H1 (cell line): ENCODE results near the gene PORCN. TPM values are rescaled to one million over a fixed set of nuclear protein-coding genes. Genes with fewer than 3 reads are reported as not detected.

ENCODE experiments used
- CTCF ChIA-PET: fragments of 300-600 bp; sonication (Branson Sonifier 250); formaldehyde crosslinking; loops from one replicate; lab custom pipeline; 2021; ENCODE audit not compliant: partially characterized antibody; lab: Charles Lee
- POLR2A ChIA-PET: fragments of 300-600 bp; sonication (Branson Sonifier 250); formaldehyde crosslinking; loops from one replicate; lab custom pipeline; 2021; ENCODE audit warnings: inconsistent platforms; ENCODE audit not compliant: partially characterized antibody; lab: Charles Lee
- DNase-seq, 2 experiments: peaks; one replicate each; pipeline versions ENCODE4 v3.0.0 to v3.0.0-alpha.2; 2010 to 2022; ENCODE audit warnings: low spot score in 2 of 2, low read depth in 1 of 2, mixed read lengths in 1 of 2
- FAIRE-seq: peaks from 2 replicates; lab custom pipeline; 2011; peaks lifted over from hg19 to GRCh38; lab: Jason Lieb, UNC
- H2AFZ ChIP-seq: 2 replicates; pipeline ENCODE4 v1.8.1; 2012; ENCODE audit warnings: low read length, inconsistent platforms
- H2AK5ac ChIP-seq: 2 replicates; pipeline ENCODE4 v1.6.1; 2013; ENCODE audit warnings: low read depth, low read length
- H2BK120ac ChIP-seq: replicated peaks from 2 replicates; pipeline ENCODE3; 2013; ENCODE audit warnings: low read depth, low read length, inconsistent platforms
- H2BK12ac ChIP-seq: 2 replicates; pipeline ENCODE4 v1.6.1; 2013; ENCODE audit warnings: low read depth, low read length
- H2BK15ac ChIP-seq: 2 replicates; pipeline ENCODE4 v1.6.1; 2013; ENCODE audit warnings: low read length
- H2BK20ac ChIP-seq: 2 replicates; pipeline ENCODE4 v1.6.1; 2013; ENCODE audit warnings: low read length
- H2BK5ac ChIP-seq: 2 replicates; pipeline ENCODE4 v1.6.1; 2013; ENCODE audit warnings: low read depth, low read length
- H3K14ac ChIP-seq: 2 replicates; pipeline ENCODE4 v1.6.1; 2013; ENCODE audit warnings: inconsistent platforms; ENCODE audit not compliant: insufficient read length
- H3K18ac ChIP-seq: 2 replicates; pipeline ENCODE4 v1.6.1; 2013; ENCODE audit warnings: low read length; ENCODE audit errors: extremely low read depth
- H3K23ac ChIP-seq: 2 replicates; pipeline ENCODE4 v1.6.1; 2013; ENCODE audit warnings: inconsistent platforms; ENCODE audit not compliant: insufficient read length
- H3K23me2 ChIP-seq: 2 replicates; pipeline ENCODE4 v1.6.1; 2013; ENCODE audit warnings: low read depth, low read length
- H3K27ac ChIP-seq: 2 replicates; pipeline ENCODE4 v1.6.1; 2011; ENCODE audit warnings: low read depth, low read length, inconsistent platforms
- H3K27me3 ChIP-seq, 4 experiments: replicated peaks in 1 of 4; 1 replicate in 1 of 4; 2 replicates in 3 of 4; pipeline versions ENCODE4 v1.6.1 to v1.8.1; 2011 to 2013; ENCODE audit warnings: low read length in 3 of 4, mild to moderate bottlenecking in 3 of 4, inconsistent platforms in 2 of 4, mixed read lengths in 2 of 4, moderate library complexity in 1 of 4; ENCODE audit not compliant: control insufficient read depth in 3 of 4, insufficient read depth in 3 of 4; ENCODE audit errors: extremely low read depth in 1 of 4
- H3K36me3 ChIP-seq, 4 experiments: 2 replicates each; pipeline versions ENCODE4 v1.6.1 to v1.8.1; 2011 to 2013; ENCODE audit warnings: mild to moderate bottlenecking in 4 of 4, low read length in 3 of 4, moderate library complexity in 2 of 4, control low read depth in 1 of 4, inconsistent platforms in 1 of 4; ENCODE audit not compliant: insufficient read depth in 4 of 4, control insufficient read depth in 2 of 4
- H3K4ac ChIP-seq: replicated peaks from 2 replicates; pipeline ENCODE3; 2013; ENCODE audit warnings: low read length, low read depth, mixed read lengths, inconsistent platforms; ENCODE audit not compliant: insufficient read length
- H3K4me1 ChIP-seq, 4 experiments: replicated peaks in 1 of 4; 1 replicate in 1 of 4; 2 replicates in 3 of 4; pipeline versions ENCODE4 v1.6.1 to v1.8.1; 2011 to 2013; ENCODE audit warnings: low read length in 3 of 4, inconsistent platforms in 2 of 4, mixed read lengths in 1 of 4; ENCODE audit not compliant: insufficient read depth in 4 of 4, control insufficient read depth in 3 of 4
- H3K4me2 ChIP-seq, 2 experiments: 2 replicates each; pipeline versions ENCODE4 v1.6.1 to v1.8.1; 2011 to 2013; ENCODE audit warnings: low read depth in 2 of 2, low read length in 2 of 2, control low read depth in 1 of 2, inconsistent platforms in 1 of 2, mild to moderate bottlenecking in 1 of 2; ENCODE audit not compliant: insufficient read depth in 1 of 2
- H3K4me3 ChIP-seq, 4 experiments: fragments of 200-600, 300-600 bp in 1 of 4; sonication (generic), shearing (Covaris generic), sonication (Bioruptor Twin) in 1 of 4; 2 replicates each; pipeline versions ENCODE4 v1.5.1 to v1.8.1; 2011 to 2016; ENCODE audit warnings: low read length in 4 of 4, low read depth in 3 of 4, control low read depth in 2 of 4, inconsistent platforms in 2 of 4, mild to moderate bottlenecking in 2 of 4, mixed read lengths in 1 of 4, moderate library complexity in 1 of 4; ENCODE audit not compliant: insufficient read depth in 2 of 4; ENCODE audit errors: extremely low read depth in 1 of 4
- H3K56ac ChIP-seq: replicated peaks from 2 replicates; pipeline ENCODE3; 2013; ENCODE audit warnings: low read depth, mild to moderate bottlenecking, mixed read lengths, low read length, inconsistent platforms; ENCODE audit not compliant: insufficient read length
- H3K79me1 ChIP-seq: 2 replicates; pipeline ENCODE4 v1.6.1; 2013; ENCODE audit warnings: low read depth, low read length, control low read depth
- H3K79me2 ChIP-seq, 2 experiments: 2 replicates each; pipeline versions ENCODE4 v1.6.1 to v1.8.1; 2012 to 2013; ENCODE audit warnings: low read length in 2 of 2, mild to moderate bottlenecking in 2 of 2, inconsistent platforms in 1 of 2; ENCODE audit not compliant: insufficient read depth in 2 of 2, control insufficient read depth in 1 of 2
- H3K9ac ChIP-seq, 4 experiments: replicated peaks in 1 of 4; 1 replicate in 1 of 4; 2 replicates in 3 of 4; pipeline versions ENCODE4 v1.6.1 to v1.8.1; 2011 to 2013; ENCODE audit warnings: low read depth in 3 of 4, low read length in 3 of 4, control low read depth in 2 of 4, mild to moderate bottlenecking in 2 of 4, moderate library complexity in 2 of 4, inconsistent platforms in 1 of 4; ENCODE audit errors: extremely low read depth in 1 of 4
- H3K9me3 ChIP-seq, 2 experiments: 2 replicates each; pipeline versions ENCODE4 v1.6.1 to v1.8.1; 2012 to 2013; ENCODE audit warnings: mild to moderate bottlenecking in 2 of 2, moderate library complexity in 2 of 2, control low read depth in 1 of 2, inconsistent platforms in 1 of 2, low read depth in 1 of 2, low read length in 1 of 2, mixed read lengths in 1 of 2; ENCODE audit not compliant: insufficient read depth in 2 of 2
- H4K20me1 ChIP-seq, 2 experiments: replicated peaks in 1 of 2; 2 replicates each; pipeline versions ENCODE3 to v1.8.1; 2011 to 2013; ENCODE audit warnings: inconsistent platforms in 2 of 2, low read length in 2 of 2, mild to moderate bottlenecking in 1 of 2; ENCODE audit not compliant: insufficient read depth in 2 of 2, control insufficient read depth in 1 of 2
- H4K5ac ChIP-seq: 2 replicates; pipeline ENCODE4 v1.6.1; 2013; ENCODE audit warnings: low read length, low read depth, mixed read lengths, inconsistent platforms; ENCODE audit not compliant: insufficient read length
- H4K8ac ChIP-seq: 2 replicates; pipeline ENCODE4 v1.8.0; 2013; ENCODE audit warnings: mild to moderate bottlenecking, moderate library complexity, low read length, inconsistent platforms; ENCODE audit not compliant: insufficient read depth; ENCODE audit errors: extremely low read depth
- H4K91ac ChIP-seq: replicated peaks from 2 replicates; pipeline ENCODE3; 2013; ENCODE audit warnings: low read length, mixed read lengths, inconsistent platforms; ENCODE audit not compliant: insufficient read length
- KDM4A ChIP-seq: IDR thresholded peaks from one replicate; pipeline ENCODE4 v1.7.1; 2012; ENCODE audit warnings: low read depth, mild to moderate bottlenecking, moderate library complexity, low read length, inconsistent platforms; ENCODE audit not compliant: severe bottlenecking
- POLR2A ChIP-seq, 2 experiments: IDR thresholded peaks; 1 replicate in 1 of 2; 2 replicates in 1 of 2; pipeline ENCODE4 v1.6.1; 2011; ENCODE audit warnings: low read depth in 2 of 2, low read length in 2 of 2, mild to moderate bottlenecking in 2 of 2; ENCODE audit errors: control extremely low read depth in 1 of 2
- RXRA ChIP-seq: IDR thresholded peaks from 2 replicates; pipeline ENCODE4 v1.6.1; 2011; ENCODE audit warnings: low read depth, mild to moderate bottlenecking, low read length, moderate library complexity; ENCODE audit not compliant: insufficient read depth
- TCF12 ChIP-seq: IDR thresholded peaks from 2 replicates; pipeline ENCODE4 v1.6.1; 2011; ENCODE audit warnings: low read depth, mild to moderate bottlenecking, low read length
- WGBS, 2 experiments: shearing (Covaris generic) in 1 of 2; methylation state at CpG; one replicate each; pipeline versions ENCODE4 v1.1.6 to v1.1.7; 2013 to 2015; ENCODE audit warnings: low lambda C conversion rate in 2 of 2, mixed read lengths in 2 of 2, inconsistent platforms in 1 of 2, low coverage in 1 of 2, missing lambda C conversion rate in 1 of 2; ENCODE audit not compliant: insufficient replicate concordance in 2 of 2, insufficient coverage in 1 of 2, insufficient read length in 1 of 2; ENCODE audit errors: extremely low coverage in 1 of 2, missing lambda C conversion rate in 1 of 2; 5-methylcytosine and 5-hydroxymethylcytosine counted together
- polyA plus RNA-seq, 7 experiments: library from polyadenylated mRNA; depleted of rRNA in 3 of 7; stranded (reverse) in 5 of 7; unstranded in 2 of 7; fragments of >200 nt in 5 of 7; fragments of 200-250 nt in 2 of 7; gene quantifications; 1 replicate in 5 of 7; 2 replicates in 1 of 7; 4 replicates in 1 of 7; pipeline versions ENCODE4 v1.2.1 to v1.2.3, GENCODE V29; 2011 to 2013; ENCODE audit warnings: missing spikeins in 2 of 7, mixed read lengths in 2 of 7
- total RNA-seq: library from RNA; stranded (reverse); fragmentation: NEBNext Ultra II Directional; extraction: Animal tissue kit (Norgen Biotek cat#: 25700); gene quantifications from 2 replicates; pipeline ENCODE4 v1.2.1, GENCODE V29; 2021

The PORCN gene
- total and polyA plus RNA-seq, 2 of the 8 experiments (the other 6 are each of a cell fraction or from before 2014, with no cell fraction given), result 14.6 to 34.1 TPM

GRCh38 chrX:48522291-48522690, 13.5 kb downstream of the PORCN start:
- WGBS, 2 experiments, result 18% methylated on average over 10 of the region's 10 CpGs; no CpG with 5 or more reads in 1 of the 2 experiments
- no peak for TF ChIP-seq POLR2A (IDR thresholded peaks at IDR 0.05; ENCODE audit: control extremely low read depth in 1 of 2, low read depth in 2 of 2, low read length in 2 of 2)
- TF ChIP-seq RXRA, result no peak
- TF ChIP-seq KDM4A, result peak; percentile 14
- TF ChIP-seq TCF12, result no peak

More at GRCh38 chrX:48522291-48522690, 13.5 kb downstream of the PORCN start:
- Histone ChIP-seq H3K4ac (peak overlapping the region; percentile 32), H3K4me2 (peak overlapping the region; percentile 58 to 84), H2AFZ (no peak overlapping the region), H3K23ac (no peak overlapping the region), H2BK15ac (no peak overlapping the region), H3K9ac (peak overlapping the region; percentile 37 to 82 (median 72); a peak in 6 of 7 replicates), H3K27ac (peak overlapping the region; percentile 79), H3K79me1 (no peaks in the 10 kb centered on the region), H4K5ac (peak overlapping the region; percentile 66), H3K18ac (peak overlapping the region; percentile 78; the same call in 1 of the 2 replicates), H3K9me3 (no peaks in the 10 kb centered on the region), H2AK5ac (no peak overlapping the region; the same call in 1 of the 2 replicates), H3K56ac (peak overlapping the region; percentile 39), H2BK20ac (no peak overlapping the region), H3K27me3 (no peaks in the 10 kb centered on the region), H4K8ac (no peak overlapping the region), H2BK5ac (no peak overlapping the region; the same call in 1 of the 2 replicates), H3K4me1 (peaks cover 0 to 5% (median 0%) of the 10 kb centered on the region in 4 experiments; a peak in 1 of 7 replicates), H3K36me3 (peaks cover 3 to 26% (median 15%) of the 10 kb centered on the region in 4 experiments), H4K91ac (no peak overlapping the region), H4K20me1 (no peaks in the 10 kb centered on the region), H3K79me2 (peaks cover 0 to 9% of the 10 kb centered on the region in 2 experiments; a peak in 2 of 4 replicates), H2BK12ac (no peak overlapping the region), H3K4me3 (peak overlapping the region; percentile 70 to 83 (median 74)), H3K14ac (no peak overlapping the region), H3K23me2 (peaks cover 2% of the 10 kb centered on the region; the same call in 1 of the 2 replicates), H2BK120ac (peak overlapping the region; percentile 72)
- no peak for DNase-seq
- FAIRE-seq, result no peak
- ChIA-PET CTCF (no interaction called here), POLR2A (interaction anchor here (0.8 to 1.4 kb wide), 5 partner anchors 9 to 65 kb away, joined by 3 to 5 read pairs (median 3); partner anchors contain the start of gene RBM3)
